GM18511 (cell line): ENCODE data around the gene LDHB.
"Not testable (repeated sequence)": the region's sequence is repeated elsewhere in the genome, so short reads cannot be mapped to it uniquely, and the experiment has no call there.

ENCODE experiments used
- ATAC-seq: cut with Tn5 transposase; IDR thresholded peaks from one replicate; pipeline ENCODE4 v1.9.1; 2021; ENCODE audit warnings: mild to moderate bottlenecking, moderate library complexity; ENCODE audit not compliant: unreplicated experiment

LDHB gene

DNA sequence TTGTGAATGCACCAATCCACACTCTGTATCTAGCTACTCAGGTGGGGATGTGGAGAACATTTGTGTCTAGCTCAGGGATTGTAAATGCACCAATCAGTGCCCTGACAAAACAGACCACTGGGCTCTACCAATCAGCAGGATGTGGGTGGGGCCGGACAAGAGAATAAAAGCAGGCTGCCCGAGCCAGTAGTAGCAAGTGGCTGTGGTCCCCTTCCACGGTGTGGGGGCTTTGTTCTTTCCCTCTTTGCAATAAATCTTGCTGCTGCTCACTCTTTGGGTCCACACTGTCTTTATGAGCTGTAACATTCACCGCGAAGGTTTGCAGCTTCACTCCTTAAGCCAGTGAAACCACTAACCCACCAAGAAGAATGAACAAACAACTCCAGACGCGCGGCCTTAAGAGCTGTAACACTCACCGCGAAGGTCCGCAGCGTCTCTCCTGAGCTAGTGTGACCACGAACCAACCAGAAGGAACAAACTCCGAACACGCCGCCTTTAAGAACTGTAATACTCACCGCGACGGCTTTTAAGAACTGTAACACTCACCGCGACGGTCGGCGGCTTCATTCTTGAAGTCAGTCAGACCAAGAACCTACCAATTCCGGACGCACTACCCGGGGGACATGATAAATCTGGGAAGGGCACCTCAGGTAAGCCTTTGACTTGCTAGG, 4.6 kb upstream of the LDHB start:
- no peak for ATAC-seq

DNA sequence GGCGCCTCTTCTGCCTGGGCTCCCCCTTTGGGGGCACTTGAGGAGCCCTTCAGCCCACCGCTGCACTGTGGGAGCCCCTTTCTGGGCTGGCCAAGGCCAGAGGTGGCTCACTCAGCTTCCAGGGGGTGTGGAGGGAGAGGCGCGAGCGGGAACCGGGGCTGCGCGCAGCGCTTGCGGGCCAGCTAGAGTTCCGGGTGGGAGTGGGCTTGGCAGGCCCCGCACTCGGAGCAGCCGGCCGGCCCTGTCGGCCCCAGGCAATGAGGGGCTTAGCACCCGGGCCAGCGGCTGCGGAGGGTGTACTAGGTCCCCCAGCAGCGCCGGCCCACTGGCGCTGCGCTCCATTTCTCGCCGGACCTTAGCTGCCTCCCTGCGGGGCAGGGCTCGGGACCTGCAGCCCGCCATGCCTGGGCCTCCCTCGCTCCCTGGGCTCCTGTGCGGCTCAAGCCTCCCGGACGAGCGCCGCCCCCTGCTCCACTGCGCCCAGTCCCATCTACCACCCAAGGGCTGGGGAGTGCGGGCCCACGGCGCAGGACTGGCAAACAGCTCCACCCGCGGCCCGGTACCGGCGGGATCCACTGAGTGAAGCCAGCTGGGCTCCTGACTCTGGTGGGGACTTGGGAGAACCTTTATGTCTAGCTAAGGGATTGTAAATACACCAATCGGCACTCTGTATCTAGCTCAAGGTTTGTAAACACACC, 3.9 kb upstream of the LDHB start:
- not testable (repeated sequence) for ATAC-seq

DNA sequence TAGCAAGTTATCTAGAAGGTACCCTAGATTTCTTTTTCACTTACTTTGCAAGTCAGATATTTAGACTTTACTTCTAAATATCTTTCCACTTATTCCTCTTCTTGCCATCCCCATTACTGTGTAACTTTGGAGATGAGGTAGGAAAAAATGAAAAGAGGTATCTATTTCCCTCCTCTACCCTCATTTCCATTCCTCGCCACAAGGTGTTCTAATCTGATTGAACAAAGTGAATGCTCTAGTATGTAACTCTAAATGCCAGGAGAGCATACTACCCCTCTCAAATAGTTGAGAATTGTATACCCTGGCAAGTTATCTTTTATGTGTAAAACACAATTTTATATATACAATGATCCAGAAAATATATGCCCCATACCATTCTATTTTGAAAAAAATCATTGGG, 1.7 kb upstream of the LDHB start:
- no peak for ATAC-seq

DNA sequence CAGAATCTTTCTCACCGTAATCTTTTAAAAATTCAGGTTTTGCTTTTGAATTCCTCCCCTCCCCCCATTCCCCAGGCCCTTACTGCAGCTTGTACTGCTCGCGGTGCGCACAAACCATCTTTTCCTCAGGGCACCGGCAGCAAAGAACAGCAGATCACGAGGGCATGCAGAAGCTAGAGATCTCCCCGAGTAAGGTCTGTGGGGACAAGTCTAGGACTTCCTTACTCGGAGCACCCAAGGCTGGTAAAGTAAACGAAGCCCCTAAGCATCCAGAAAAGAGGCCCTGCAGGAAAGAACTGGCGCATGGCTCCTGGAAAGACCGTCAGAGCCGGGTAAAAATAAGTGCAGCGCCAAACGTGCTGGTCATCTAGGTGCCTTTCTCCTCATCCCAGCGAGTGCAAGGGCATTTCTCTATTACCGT, 727 bp downstream of the LDHB start:
- peak; percentile 41 for ATAC-seq

DNA sequence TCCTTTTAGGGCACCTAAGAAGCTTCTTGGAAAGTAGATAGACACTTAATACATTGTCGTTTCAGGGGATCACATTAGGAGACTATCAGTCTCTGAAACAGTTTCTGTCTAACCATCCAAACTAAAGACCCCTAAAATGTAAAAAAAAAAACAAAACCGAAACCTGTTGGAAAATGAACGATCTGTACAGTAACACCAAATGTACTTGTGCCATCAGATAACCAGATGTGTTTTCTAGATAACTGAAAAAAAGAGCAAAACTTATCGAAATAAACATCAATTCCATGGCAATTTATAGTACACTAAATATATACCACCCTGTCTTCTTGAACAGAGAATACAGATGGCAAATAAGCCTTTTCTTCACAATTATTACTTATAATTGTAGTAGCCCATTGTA, 2.1 kb downstream of the LDHB start:
- ATAC-seq = no peak

DNA sequence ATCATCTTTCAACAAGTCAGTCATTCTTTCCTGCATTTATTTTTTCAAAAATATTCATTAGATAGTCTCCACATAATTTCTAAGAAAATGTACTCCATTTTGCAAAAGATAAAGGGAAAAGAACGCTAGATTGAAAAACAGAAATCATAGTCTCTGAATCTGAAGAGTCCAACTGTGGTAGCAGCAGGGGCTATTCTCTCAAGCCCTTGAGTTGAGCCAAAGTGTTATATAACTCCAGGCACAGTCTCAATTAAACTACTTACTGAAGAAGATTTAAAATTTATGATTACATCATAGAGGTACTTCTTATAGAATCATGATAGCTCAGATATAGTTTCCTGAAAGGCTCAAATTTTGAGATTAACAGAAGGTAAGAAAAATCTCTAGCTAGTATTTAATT, 5.8 kb downstream of the LDHB start:
- no peak for ATAC-seq

DNA sequence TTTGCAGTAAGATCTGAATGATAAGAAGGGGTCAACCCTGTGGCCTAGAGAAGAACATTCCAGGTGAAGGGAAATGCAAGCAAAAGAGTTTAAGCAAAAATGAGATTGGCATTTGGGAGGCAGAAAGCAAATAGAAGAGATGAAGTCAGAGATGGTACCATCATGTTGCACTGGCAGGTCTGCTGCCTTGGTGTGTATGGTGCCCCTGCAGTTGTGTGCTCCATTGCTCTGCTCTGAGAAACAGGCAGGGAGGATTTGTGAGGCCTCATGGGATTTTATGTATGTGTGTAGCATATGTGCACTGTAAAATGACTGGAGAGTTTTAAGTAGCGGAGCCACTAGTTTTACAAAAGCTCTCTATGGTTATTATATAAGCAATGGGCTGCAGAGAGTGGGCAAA, 6.6 kb downstream of the LDHB start:
- no peak for ATAC-seq

DNA sequence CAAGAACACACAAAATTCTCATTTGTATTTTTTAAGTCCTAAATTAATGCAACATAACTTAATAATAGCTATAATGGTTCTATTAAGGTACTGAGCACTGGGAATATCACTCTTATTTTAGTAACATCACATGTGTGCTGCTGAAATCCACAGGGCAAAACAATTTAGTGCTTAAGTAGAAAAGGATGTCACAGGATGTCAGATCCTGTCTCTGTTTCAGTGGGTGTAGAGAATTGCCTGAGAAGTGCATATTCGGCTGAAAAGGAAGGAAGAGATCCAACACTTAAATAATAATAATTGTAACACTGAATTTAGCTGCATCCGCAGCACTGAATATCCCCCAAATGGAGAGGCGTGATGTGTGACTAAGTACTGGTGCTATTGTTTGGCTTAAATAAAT, 8.6 kb downstream of the LDHB start:
- ATAC-seq = no peak

DNA sequence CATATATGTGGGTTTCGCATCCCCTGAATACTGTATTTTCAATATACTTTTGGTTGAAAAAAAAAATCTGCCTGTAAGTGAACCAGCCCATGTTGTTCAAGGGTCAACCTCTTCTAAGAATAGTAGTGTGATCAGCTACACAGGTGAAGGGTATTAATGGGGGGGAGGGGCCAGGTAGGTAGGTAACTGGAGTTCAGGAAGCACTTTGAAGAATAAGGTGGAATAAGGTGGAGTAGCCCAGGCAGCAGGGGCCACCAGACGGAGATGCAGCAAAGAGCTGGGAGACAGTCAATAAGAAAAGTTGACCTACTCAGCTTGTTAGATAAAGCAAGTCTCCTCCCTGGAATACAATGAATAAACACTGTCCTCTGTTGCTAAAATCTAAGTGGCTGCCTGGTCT, 9.3 kb downstream of the LDHB start:
- ATAC-seq = no peak

DNA sequence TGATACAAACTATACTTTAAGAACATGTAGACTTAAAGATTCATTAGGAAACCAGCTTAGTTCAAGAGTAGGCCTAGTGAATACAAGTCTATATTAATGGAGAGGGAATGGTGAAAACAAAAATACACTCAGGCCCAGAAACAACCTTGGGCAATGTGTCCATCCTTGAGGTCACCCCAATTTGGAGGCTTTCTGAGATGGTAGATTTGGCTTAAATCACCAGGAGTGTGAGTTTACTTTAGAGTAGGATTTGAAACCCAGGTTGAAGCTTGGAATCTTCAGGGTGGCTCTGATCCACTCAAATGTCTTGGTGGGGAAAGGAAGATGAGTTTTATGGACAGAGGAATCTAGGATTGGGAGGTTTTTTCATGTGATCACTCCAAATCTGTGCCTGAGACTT, 10.5 kb downstream of the LDHB start:
- ATAC-seq = no peak

DNA sequence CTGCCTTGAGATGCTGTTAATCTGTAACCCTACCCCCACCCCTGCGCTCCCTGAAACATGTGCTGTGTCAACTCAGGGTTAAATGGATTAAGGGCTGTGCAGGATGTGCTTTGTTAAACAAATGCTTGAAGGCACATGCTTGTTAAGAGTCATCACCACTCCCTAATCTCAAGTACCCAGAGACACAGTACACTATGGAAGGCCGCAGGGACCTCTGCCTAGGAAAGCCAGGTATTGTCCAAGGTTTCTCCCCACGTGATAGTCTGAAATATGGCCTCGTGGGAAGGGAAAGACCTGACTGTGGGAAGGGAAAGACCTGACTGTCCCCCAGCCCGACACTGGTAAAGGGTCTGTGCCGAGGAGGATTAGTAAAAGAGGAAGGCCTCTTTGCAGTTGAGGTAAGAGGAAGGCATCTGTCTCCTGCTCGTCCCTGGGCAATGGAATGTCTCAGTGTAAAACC, 12.6 kb downstream of the LDHB start:
- ATAC-seq = not testable (repeated sequence)

DNA sequence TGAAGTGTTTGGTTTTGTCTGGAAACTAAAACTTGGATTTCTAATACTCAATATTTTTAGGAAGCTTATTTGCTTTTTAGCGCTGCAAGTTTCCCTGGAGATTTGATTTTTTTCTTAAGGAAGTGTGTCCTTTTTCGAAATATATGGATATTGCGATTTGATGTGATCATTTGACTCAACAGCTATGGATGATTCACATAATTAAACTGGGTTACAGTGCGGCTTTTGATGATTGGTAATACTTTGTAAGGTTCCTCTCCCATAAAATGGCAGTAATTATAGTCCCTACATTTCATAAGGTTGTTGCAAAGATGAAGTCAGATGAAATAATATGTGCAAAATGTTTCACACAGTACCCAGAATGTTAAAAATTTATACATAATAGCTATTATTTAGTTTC, 13.1 kb downstream of the LDHB start:
- no peak for ATAC-seq

DNA sequence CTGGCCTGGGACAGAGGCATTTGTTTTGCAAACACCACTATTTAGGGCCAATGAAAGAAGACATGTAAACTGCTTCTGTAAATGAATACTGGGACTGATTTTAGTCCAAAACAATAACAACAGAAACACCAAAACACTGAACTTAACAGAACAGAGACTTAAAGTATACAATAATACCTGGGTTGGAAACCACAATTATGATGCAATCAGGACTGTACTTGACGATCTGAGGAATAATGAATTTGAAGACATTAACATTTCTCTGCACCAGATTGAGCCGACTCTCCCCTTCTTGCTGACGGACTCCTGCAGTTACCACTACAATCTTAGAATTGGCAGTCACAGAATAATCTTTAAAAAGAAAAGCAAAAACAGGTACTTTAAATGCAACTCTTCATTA, 13.9 kb downstream of the LDHB start:
- no peak for ATAC-seq

DNA sequence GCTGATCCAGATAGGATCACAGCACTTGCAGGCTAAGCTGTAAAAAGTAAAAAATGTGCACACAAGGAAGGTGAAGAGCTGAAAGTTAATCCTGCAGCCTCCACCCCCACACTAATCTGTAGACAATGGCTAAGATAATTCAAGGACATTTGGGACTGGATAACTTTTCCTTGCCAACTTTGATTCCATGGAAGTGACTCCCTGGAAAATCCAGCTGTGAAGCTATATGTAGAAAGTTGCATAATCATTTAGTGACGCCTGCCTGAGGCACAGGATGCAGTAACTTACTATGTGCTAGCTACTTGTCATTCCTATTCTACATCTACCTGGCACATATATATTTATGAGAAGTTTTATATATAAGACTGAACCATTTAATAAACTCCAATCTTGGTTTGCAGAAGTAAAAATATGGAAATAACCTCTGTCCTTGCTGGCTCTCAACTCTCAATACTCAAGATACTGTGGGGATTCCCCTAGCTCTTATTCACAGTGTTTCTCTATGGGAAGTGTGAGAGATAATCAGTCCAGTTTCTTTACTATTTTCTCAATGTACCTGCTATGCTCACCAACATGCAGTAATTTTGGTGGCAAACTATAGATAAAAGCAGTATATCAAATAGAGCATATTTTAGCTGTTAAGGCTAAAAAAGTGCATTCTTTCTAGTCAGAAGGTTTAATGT, 14.8 kb downstream of the LDHB start:
- ATAC-seq = no peak

DNA sequence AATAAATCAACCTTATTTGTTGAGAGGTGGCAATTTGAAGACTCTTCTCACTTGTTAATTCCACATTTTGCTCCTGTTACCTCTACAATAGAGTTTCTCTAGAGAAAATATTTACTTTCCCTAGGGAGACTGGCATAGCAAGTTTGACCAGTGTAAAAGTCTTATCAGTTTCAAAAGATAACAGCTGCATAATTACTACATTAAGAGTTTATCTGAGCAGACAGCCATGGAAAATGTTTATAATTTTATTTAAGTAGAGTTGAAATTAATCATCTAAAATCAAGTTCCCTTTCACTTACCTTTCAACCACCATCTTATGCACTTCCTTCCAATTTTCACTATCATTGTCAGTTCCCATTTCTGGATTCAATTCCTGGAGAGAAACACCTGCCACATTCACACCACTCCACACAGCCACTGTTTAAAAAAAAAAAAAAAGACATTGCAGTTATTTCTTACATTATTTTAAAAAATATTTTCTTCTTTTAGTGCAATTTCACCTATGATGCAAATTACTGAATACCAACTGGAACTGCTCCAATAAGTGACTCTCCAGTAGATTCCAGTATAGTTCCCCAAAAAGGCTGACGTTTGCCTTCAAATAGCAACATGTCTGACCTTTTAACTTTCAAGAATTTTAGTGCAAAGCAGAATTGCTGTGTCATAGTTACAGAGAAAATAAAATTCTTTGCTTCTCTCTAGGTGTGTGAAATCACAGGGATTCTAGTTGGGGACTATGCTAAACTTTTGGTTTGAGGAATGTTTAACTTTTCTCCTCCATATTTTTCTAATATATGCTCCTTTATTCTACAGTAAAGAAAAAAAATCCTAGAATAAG, 19.4 kb downstream of the LDHB start:
- ATAC-seq = no peak

DNA sequence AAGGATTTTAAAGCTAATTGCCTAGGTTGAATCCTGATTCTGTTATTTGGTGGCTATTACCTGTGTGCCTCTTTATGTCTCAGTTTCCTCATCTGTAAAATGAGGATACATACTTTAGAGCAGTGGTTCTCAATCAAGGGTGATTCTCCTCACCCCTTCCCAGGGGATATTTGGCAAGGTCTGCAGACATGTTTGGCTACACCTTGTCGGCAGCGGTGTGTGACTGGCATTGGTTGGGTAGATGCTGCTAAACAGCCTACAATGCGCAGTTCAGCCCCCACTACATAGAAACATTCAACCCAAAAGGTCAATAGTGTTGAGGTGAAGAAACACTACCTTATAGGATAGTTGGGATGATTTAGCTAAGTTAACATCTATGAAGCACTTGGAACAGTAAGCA, 23.4 kb downstream of the LDHB start:
- ATAC-seq = no peak

DNA sequence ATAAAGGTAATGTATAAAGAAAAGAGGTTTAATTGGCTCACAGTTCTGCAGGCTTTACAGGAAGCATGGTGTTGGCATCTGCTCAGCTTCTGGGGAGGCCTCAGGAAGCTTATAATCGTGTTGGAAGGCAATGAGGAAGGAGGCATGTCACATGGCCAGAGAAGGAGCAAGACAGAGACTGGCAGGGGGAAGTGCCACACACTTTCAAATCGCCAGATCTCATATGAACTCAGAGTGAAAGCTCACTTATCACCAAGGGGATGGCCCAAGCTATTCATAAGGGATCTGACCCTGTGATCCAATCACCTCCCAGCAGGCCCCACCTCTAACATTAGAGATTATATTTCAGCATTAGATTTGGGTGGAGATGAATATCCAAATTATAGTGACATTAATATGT, 26.3 kb downstream of the LDHB start:
- no peak for ATAC-seq

DNA sequence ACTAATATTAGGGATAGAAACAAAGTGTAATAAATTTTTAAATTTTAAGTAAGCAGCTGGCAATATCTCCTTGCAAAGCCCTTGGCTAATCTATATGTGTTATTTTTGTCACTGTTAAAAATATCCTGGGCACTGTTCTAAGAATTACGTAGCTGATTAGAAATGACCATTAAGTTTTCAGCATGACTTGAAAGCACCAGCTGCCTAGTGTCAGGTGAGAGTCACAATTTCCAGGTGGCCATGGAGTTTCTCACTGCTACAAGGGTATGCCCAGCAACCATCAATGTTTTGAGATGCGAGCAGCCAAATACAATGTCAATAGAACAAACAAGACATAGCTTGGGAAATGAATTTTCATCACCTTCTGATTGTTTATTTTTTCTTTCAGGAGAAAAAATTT, 29.7 kb downstream of the LDHB start:
- no peak for ATAC-seq

DNA sequence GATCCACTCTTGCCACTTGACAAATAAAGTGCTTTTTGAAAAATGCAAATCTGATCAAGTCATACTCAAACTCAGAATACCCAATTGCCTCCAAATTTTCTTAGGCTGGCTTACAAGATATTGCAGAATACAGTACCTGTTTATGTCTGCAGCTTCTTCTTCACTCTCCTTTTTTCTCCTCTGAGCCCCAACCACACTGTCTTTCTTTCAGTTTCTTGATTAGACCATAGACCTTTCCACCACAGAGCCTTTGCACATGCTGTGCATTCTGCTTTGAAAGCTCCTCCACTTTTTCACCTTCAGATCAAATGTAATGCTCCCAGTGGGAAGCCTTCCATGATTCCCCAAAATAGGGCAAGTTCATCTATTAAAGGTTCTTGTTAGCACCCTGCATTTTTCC, 39.1 kb downstream of the LDHB start:
- ATAC-seq = no peak

DNA sequence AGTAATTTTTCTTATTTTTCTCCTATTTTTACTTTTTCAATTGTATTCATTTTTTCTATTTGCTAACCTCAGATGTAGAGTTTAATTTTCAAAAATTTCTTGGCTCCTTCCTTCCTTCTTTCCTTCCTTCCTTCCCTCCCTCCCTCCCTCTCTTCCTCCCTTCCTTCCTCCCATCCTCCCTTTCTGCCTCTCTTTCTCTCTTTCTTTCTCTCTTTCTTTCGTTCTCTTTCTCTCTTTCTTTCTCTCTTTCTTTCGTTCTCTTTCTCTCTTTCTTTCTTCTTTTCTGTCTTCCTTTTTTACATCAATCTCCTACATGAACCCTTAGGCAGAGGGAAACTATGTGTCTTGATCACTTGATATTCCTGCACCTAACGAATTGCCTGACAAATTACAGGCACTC, 40.6 kb downstream of the LDHB start:
- ATAC-seq = no peak

DNA sequence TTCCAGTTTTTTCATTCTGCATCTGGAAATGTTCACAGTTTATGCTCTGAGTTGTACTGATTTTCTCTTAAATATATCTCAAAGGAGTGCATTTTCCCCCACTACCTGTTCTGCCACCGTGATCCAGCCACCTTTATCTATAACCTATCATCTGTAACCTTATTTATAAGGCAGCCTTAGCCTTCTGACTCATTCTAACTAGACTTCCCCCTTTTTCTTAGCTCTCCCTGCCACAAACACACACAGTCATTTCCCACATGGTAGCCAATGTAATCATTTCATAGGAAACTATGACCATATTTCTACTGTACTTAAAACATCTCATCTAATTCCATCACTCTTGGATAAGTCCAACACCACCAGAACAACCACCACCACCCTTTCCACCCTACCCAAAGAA, 42.2 kb downstream of the LDHB start:
- no peak for ATAC-seq
